Trophoblast cell (in vitro differentiated cells and primary cell): ENCODE data around the gene SPRR2F.

Source experiments
- DNase-seq, 2 donors: peaks; one replicate each; pipeline ENCODE4 v3.0.0-alpha.2; 2016
- H2AFZ ChIP-seq: 2 replicates; pipeline ENCODE4 v1.6.1; 2013; ENCODE audit warnings: low read length, moderate library complexity, mild to moderate bottlenecking; ENCODE audit not compliant: insufficient read depth, poor library complexity
- H2AK5ac ChIP-seq: 2 replicates; pipeline ENCODE4 v1.6.1; 2013; ENCODE audit warnings: mild to moderate bottlenecking, low read length
- H2BK120ac ChIP-seq: 2 replicates; pipeline ENCODE4 v1.6.1; 2013; ENCODE audit warnings: low read length, mild to moderate bottlenecking, moderate library complexity; ENCODE audit not compliant: insufficient read depth, poor library complexity
- H2BK12ac ChIP-seq: 2 replicates; pipeline ENCODE4 v1.6.1; 2013; ENCODE audit warnings: mild to moderate bottlenecking, low read length, moderate library complexity
- H2BK5ac ChIP-seq: 2 replicates; pipeline ENCODE4 v1.6.1; 2013; ENCODE audit warnings: low read length, low read depth, moderate library complexity, mild to moderate bottlenecking; ENCODE audit not compliant: poor library complexity
- H3K14ac ChIP-seq: 2 replicates; pipeline ENCODE4 v1.6.1; 2013; ENCODE audit warnings: mild to moderate bottlenecking, low read length
- H3K18ac ChIP-seq: 2 replicates; pipeline ENCODE4 v1.6.1; 2013; ENCODE audit warnings: mild to moderate bottlenecking, low read length
- H3K23ac ChIP-seq: 2 replicates; pipeline ENCODE4 v1.6.1; 2013; ENCODE audit warnings: low read length
- H3K27ac ChIP-seq: 2 replicates; pipeline ENCODE4 v1.5.1; 2013; ENCODE audit warnings: low read depth, mild to moderate bottlenecking, inconsistent platforms, low read length, moderate library complexity
- H3K27me3 ChIP-seq: 2 replicates; pipeline ENCODE4 v1.6.1; 2013; ENCODE audit warnings: inconsistent platforms, mild to moderate bottlenecking, low read length, moderate library complexity; ENCODE audit not compliant: insufficient read depth
- H3K36me3 ChIP-seq, 2 experiments: 1 replicate in 1 of 2; 2 replicates in 1 of 2; pipeline ENCODE4 v1.6.1; 2013; ENCODE audit warnings: low read length in 2 of 2, mild to moderate bottlenecking in 2 of 2, moderate library complexity in 1 of 2; ENCODE audit not compliant: insufficient read depth in 2 of 2, control insufficient read depth in 1 of 2
- H3K4ac ChIP-seq: 2 replicates; pipeline ENCODE4 v1.6.1; 2013; ENCODE audit warnings: low read depth, mild to moderate bottlenecking, low read length, moderate library complexity
- H3K4me1 ChIP-seq, 2 experiments: 1 replicate in 1 of 2; 2 replicates in 1 of 2; pipeline ENCODE4 v1.6.1; 2013; ENCODE audit warnings: low read length in 2 of 2, mild to moderate bottlenecking in 2 of 2, moderate library complexity in 1 of 2; ENCODE audit not compliant: insufficient read depth in 2 of 2, control insufficient read depth in 1 of 2
- H3K4me2 ChIP-seq: 2 replicates; pipeline ENCODE4 v1.6.1; 2013; ENCODE audit warnings: inconsistent platforms, mild to moderate bottlenecking, low read length, moderate library complexity
- H3K4me3 ChIP-seq: 2 replicates; pipeline ENCODE4 v1.5.1; 2013; ENCODE audit warnings: mild to moderate bottlenecking, low read depth, low read length, inconsistent platforms
- H3K79me1 ChIP-seq: one replicate; pipeline ENCODE4 v1.6.1; 2013; ENCODE audit warnings: low read length
- H3K79me2 ChIP-seq: 2 replicates; pipeline ENCODE4 v1.6.1; 2013; ENCODE audit warnings: low read length, mild to moderate bottlenecking; ENCODE audit not compliant: control insufficient read depth, insufficient read depth, poor library complexity
- H3K9ac ChIP-seq: 2 replicates; pipeline ENCODE4 v1.6.1; 2013; ENCODE audit warnings: mild to moderate bottlenecking, low read length
- H3K9me3 ChIP-seq: 2 replicates; pipeline ENCODE4 v1.6.1; 2013; ENCODE audit warnings: low read depth, mild to moderate bottlenecking, control low read depth, inconsistent platforms, low read length; ENCODE audit not compliant: insufficient read depth
- H4K12ac ChIP-seq: 2 replicates; pipeline ENCODE4 v1.6.1; 2013; ENCODE audit warnings: low read depth, mild to moderate bottlenecking, low read length, moderate library complexity
- H4K8ac ChIP-seq: 2 replicates; pipeline ENCODE4 v1.6.1; 2013; ENCODE audit warnings: low read depth, mild to moderate bottlenecking, low read length, moderate library complexity
- H4K91ac ChIP-seq: one replicate; pipeline ENCODE4 v1.6.1; 2013; ENCODE audit warnings: low read depth, mild to moderate bottlenecking, low read length, moderate library complexity
- WGBS: extraction: QIAGEN DNeasy Blood & Tissue Kit; methylation state at CpG from one replicate; pipeline ENCODE4 v1.1.7; 2013; ENCODE audit warnings: missing lambda C conversion rate; ENCODE audit not compliant: insufficient read length, insufficient coverage; ENCODE audit errors: extremely low coverage; 5-methylcytosine and 5-hydroxymethylcytosine counted together

The SPRR2F gene

DNA sequence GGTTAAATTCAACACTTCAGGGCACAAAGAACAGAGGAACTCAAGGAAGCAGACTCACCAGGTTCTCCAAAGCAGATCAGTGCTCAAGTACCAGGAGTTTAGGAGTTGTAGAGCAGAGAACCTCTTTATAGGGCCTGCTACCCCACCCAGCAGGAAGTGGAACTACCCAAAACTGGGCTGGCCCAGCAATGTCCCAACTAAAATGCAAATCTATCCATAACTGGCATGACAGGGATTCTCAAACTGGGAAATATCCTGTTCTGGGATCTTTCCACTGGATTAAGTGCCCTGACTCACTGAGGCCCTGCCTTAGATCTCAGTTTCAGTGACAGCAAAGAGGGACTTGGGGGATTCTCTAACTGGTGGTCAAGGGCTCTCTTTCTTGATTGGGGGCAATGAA is 18.9 kb downstream of the SPRR2F start, which contains the start of gene SPRR2E:
TSS of gene SPRR2E (minus strand) at position 101 of the 400 bp plus-strand sequence. CDS start 775 bp downstream, outside the sequence.
- no peak for DNase-seq
- Histone ChIP-seq H3K79me1 (no peaks in the 10 kb centered on the region), H3K23ac (no peak within 1 kb of the TSS), H3K9ac (no peak within 1 kb of the TSS), H3K18ac (no peak within 1 kb of the TSS), H2BK5ac (no peak within 1 kb of the TSS), H3K4me1 (no peaks in the 10 kb centered on the region), H2AFZ (no peak within 1 kb of the TSS), H3K4me2 (no peak within 1 kb of the TSS), H3K27ac (no peak within 1 kb of the TSS), H2BK12ac (no peak within 1 kb of the TSS), H3K9me3 (no peaks in the 10 kb centered on the region), H3K36me3 (no peaks in the 10 kb centered on the region), H2BK120ac (no peak within 1 kb of the TSS), H3K4me3 (no peak within 1 kb of the TSS), H4K8ac (no peak within 1 kb of the TSS), H3K14ac (no peak within 1 kb of the TSS), H3K79me2 (no peaks in the 10 kb centered on the region), H4K12ac (no peak within 1 kb of the TSS), H3K4ac (no peak within 1 kb of the TSS), H2AK5ac (no peak within 1 kb of the TSS), H4K91ac (no peak within 1 kb of the TSS), H3K27me3 (no peaks in the 10 kb centered on the region)

DNA sequence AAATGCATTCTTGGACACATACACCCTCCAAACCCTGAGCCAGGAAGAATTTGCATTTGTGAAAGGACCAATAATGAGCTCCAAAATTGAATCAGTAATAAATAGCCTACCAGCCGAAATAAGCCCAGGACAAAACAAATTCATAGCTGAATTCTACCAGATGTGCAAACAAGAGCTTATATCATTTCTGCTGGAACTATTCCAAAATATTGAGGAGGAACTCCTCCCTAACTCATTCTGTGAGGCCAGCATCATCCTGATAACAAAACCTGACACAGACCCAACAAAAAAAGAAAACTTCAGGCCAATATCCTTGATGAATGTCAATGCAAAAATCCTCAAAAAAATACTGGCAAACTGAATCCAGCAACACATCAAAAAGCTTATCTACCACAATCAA is 25.7 kb downstream of the SPRR2F start:
- Histone ChIP-seq H3K27me3 (no peaks in the 10 kb centered on the region), H3K4me2 (no peak overlapping the region), H3K9ac (no peak overlapping the region), H2AFZ (no peak overlapping the region), H3K18ac (no peak overlapping the region), H3K4ac (no peak overlapping the region), H2BK12ac (no peak overlapping the region), H3K36me3 (no peaks in the 10 kb centered on the region), H3K79me1 (no peaks in the 10 kb centered on the region), H4K91ac (no peak overlapping the region), H3K9me3 (no peaks in the 10 kb centered on the region), H2BK120ac (no peak overlapping the region), H3K14ac (no peak overlapping the region), H3K23ac (no peak overlapping the region), H3K79me2 (no peaks in the 10 kb centered on the region), H4K12ac (no peak overlapping the region), H3K4me3 (no peak overlapping the region), H3K27ac (no peak overlapping the region), H2BK5ac (no peak overlapping the region), H2AK5ac (no peak overlapping the region), H3K4me1 (no peaks in the 10 kb centered on the region), H4K8ac (no peak overlapping the region)
- WGBS, result no CpG with 5 or more reads among the region's 1 CpG
- no peak for DNase-seq

DNA sequence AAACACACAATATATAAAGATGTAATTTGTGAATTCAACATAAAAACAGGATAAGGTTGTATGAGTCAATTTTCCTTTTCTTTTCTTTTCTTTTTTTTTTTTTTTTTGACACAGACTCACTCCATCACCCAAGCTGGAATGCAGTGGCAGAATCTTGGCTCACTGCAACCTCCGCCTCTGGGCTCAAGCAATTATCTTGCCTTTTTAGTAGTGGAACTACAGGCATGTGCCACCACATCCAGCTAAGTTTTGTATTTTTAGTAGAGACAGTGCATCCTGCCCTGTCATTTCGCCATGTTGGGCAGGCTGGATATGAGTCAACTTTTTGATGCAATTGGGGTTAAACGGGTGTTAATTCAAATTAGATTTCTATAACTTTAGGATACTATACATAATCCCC is 31.6 kb downstream of the SPRR2F start:
- Histone ChIP-seq H4K12ac (no peak overlapping the region), H4K8ac (no peak overlapping the region), H2AK5ac (no peak overlapping the region), H2AFZ (no peak overlapping the region), H4K91ac (no peak overlapping the region), H3K27ac (no peak overlapping the region), H3K14ac (no peak overlapping the region), H3K9ac (no peak overlapping the region), H3K4ac (no peak overlapping the region), H3K27me3 (no peaks in the 10 kb centered on the region), H3K4me1 (no peaks in the 10 kb centered on the region), H3K9me3 (no peaks in the 10 kb centered on the region), H3K4me2 (no peak overlapping the region), H3K79me1 (no peaks in the 10 kb centered on the region), H3K23ac (no peak overlapping the region), H3K79me2 (no peaks in the 10 kb centered on the region), H2BK5ac (no peak overlapping the region), H2BK120ac (no peak overlapping the region), H3K4me3 (no peak overlapping the region), H3K18ac (no peak overlapping the region), H2BK12ac (no peak overlapping the region), H3K36me3 (no peaks in the 10 kb centered on the region)
- no CpG with 5 or more reads among the region's 3 CpGs for whole genome bisulfite sequencing
- DNase-seq, result no peak

DNA sequence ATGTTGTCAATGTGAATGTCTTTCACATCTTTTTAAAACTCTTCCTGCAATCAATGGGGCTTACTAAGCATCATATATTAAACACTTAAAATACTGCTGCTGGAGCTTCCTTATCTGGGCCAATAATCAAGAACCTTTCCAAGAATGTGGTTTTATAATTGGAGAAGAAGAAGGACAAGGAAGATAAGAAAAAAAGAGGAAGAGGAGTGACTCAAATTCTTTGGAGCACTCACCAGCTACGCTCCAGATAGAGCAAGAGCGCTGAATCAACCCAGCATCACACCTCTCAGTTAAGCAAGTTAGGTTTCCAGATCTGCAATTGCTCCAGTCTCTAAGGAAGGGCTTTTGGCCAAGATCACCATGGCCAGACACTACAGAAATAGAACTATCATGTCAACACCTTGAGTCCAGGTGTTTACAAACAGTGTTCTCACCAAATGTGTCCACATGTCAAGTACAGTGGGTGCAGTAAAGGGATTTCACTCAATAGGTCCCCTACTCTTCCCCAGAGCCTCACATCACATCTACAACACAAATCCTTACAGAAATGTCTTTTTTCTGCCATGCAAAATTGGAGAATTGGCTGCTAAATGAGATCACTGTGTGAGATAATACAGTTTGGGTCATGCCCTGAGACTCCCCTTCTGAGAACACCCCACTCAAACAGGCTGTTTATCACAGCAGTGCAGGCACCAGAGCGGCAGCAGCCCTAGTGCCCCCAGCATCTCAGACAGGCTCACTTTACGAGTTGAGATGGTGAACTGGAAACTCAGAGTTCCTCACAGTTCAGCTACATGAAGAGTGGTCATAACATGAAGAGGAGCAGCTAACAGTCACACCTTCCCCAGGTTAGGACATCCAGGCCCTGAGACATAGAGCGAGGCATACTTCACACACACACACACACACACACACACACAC is 40.2 kb downstream of the SPRR2F start:
- no peak overlapping the region for H4K8ac ChIP-seq
- no peak overlapping the region for H2AK5ac ChIP-seq
- DNase-seq, result no peak
- H3K36me3 ChIP-seq, result no peaks in the 10 kb centered on the region
- no peak overlapping the region for H3K23ac ChIP-seq
- H3K79me1 ChIP-seq, result no peaks in the 10 kb centered on the region
- H3K4me2 ChIP-seq, result no peak overlapping the region
- no peaks in the 10 kb centered on the region for H3K27me3 ChIP-seq
- no peak overlapping the region for H3K4ac ChIP-seq
- H3K4me1 ChIP-seq, result no peaks in the 10 kb centered on the region
- no peak overlapping the region for H3K14ac ChIP-seq
- H2AFZ ChIP-seq, result no peak overlapping the region
- no peak overlapping the region for H3K27ac ChIP-seq
- no peak overlapping the region for H4K91ac ChIP-seq
- no peaks in the 10 kb centered on the region for H3K79me2 ChIP-seq
- no peak overlapping the region for H3K4me3 ChIP-seq
- no peak overlapping the region for H4K12ac ChIP-seq
- H2BK12ac ChIP-seq, result no peak overlapping the region
- H3K9ac ChIP-seq, result no peak overlapping the region
- WGBS, result no CpG with 5 or more reads among the region's 5 CpGs
- no peak overlapping the region for H2BK5ac ChIP-seq
- H3K9me3 ChIP-seq, result no peaks in the 10 kb centered on the region
- no peak overlapping the region for H2BK120ac ChIP-seq
- no peak overlapping the region for H3K18ac ChIP-seq
